ENCODE results near the gene TRAF6. TPM values are rescaled to one million over a fixed set of nuclear protein-coding genes. Genes with fewer than 3 reads are reported as not detected.
"Not testable (repeated sequence)": the region's sequence is repeated elsewhere in the genome, so short reads cannot be mapped to it uniquely, and the experiment has no call there.

The TRAF6 gene
- total and polyA plus RNA-seq, 7 experiments from 2014 or later, result 7.9 to 22.2 (median 18.2) TPM

DNA sequence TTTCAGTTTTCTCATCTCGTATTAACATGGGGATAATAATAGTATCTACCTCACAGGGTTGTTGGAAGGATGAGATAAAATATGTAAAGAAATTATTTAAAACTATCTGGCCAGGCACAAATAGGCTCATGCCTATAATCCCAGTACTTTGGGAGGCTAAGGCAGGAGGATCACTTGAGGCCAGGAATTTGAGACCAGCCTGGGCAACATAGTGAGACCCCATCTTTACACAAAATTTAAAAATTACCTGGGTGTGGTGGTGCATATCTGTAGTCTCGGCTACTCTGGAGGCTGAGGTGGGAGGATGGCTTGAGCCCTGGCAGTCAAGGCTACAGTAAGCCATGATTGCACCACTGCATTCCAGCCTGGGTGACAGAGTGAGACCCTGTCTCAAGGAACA, 990 bp upstream of the TRAF6 start:
- H3K9me3 Mint-ChIP-seq, POLR2A ChIA-PET: not testable (repeated sequence)

DNA sequence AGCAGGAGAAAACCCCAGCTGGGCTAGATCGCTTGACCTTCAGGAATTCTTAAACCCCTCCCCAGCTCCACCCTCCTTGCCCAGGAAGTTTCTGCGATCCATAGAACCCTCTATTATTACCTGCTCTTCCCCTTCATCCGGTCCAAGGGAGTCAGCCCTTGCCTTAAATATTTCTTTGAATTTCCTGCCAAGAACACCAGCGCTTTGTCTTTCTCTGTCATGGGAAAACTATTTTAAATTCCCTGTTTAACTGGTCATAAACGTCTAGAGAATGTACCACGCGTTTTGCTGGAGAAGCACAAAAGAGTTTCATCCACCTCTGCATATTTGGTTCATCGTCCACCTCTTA, 496 bp upstream of the TRAF6 start:
- intact Hi-C loops (cut with micrococcal nuclease), result loop anchor here (1.0 to 5.0 kb wide), 8 partner anchors 31 to 1593 kb away; partner anchors contain the start of genes COMMD9 (in 2 of the 2), APIP (in 1 of the 2), PDHX (in 1 of the 2) and TRIM44 (in 1 of the 2)
- Mint-ChIP-seq H3K4me1 (peaks cover 21 to 36% (median 27%) of the 10 kb centered on the region in 7 donors), H3K27me3 (peaks cover 4 to 29% (median 9%) of the 10 kb centered on the region in 5 donors), H3K36me3 (peaks cover 0 to 3% (median 0%) of the 10 kb centered on the region in 5 donors), H3K27ac (peak overlapping the region; percentile 68 to 97 (median 93)), H3K4me3 (peak overlapping the region; percentile 89 to 99 (median 97)), H3K9me3 (peaks cover 0 to 2% (median 0%) of the 10 kb centered on the region in 11 donors)
- H3K9me3 ChIP-seq (ENCODE audit: control insufficient read depth in 2 of 3, low read length in 3 of 3), result no peaks in the 10 kb centered on the region
- ATAC-seq, result no peak
- peaks cover 0 to 7% (median 0%) of the 10 kb centered on the region in 3 experiments for H3K36me3 ChIP-seq (ENCODE audit: control insufficient read depth in 2 of 3, insufficient read depth in 3 of 3, low read length in 3 of 3)
- H3K27me3 ChIP-seq (ENCODE audit: control insufficient read depth in 2 of 2, insufficient read depth in 2 of 2, low read length in 2 of 2), result no peaks in the 10 kb centered on the region
- H3K27ac ChIP-seq (ENCODE audit: low read depth, low read length), result peak overlapping the region; percentile 84
- CTCF ChIA-PET, result interaction anchor here (0.7 to 2.3 kb wide), 4 partner anchors 9 to 18 kb away, joined by 3 to 9 read pairs (median 4); no protein-coding TSS in a partner anchor
- peak overlapping the region; percentile 82 for H3K4me3 ChIP-seq (ENCODE audit: low read length)
- peaks cover 5 to 13% of the 10 kb centered on the region in 2 donors for H3K4me1 ChIP-seq (ENCODE audit: control insufficient read depth in 2 of 2, insufficient read depth in 2 of 2, low read length in 2 of 2)
- DNase-seq, result no peak
- POLR2A ChIA-PET, result interaction anchor here (0.7 kb wide), 1 partner anchor 222 kb away, joined by 6 read pairs; no protein-coding TSS in a partner anchor

More for the DNA sequence above, 990 bp upstream of the TRAF6 start:
- peaks cover 5 to 13% of the 10 kb centered on the region in 2 donors for H3K4me1 ChIP-seq (ENCODE audit: control insufficient read depth in 2 of 2, insufficient read depth in 2 of 2, low read length in 2 of 2)
- not testable (repeated sequence) for H3K9me3 ChIP-seq (ENCODE audit: control insufficient read depth in 2 of 3, low read length in 3 of 3); H3K27me3 ChIP-seq (ENCODE audit: control insufficient read depth in 2 of 2, insufficient read depth in 2 of 2, low read length in 2 of 2); H3K36me3 ChIP-seq (ENCODE audit: control insufficient read depth in 2 of 3, insufficient read depth in 3 of 3, low read length in 3 of 3); H3K27ac ChIP-seq (ENCODE audit: low read depth, low read length); H3K4me3 ChIP-seq (ENCODE audit: low read length); H3K36me3 Mint-ChIP-seq; ATAC-seq; DNase-seq
- intact Hi-C loops (cut with micrococcal nuclease), result loop anchor here (2.0 to 5.0 kb wide), 3 partner anchors 46 to 1594 kb away; partner anchors contain the start of genes APIP (in 1 of the 2), PDHX (in 1 of the 2) and TRIM44 (in 1 of the 2)
- Mint-ChIP-seq H3K4me1 (peaks cover 17 to 31% (median 24%) of the 10 kb centered on the region in 7 donors), H3K27me3 (peaks cover 4 to 33% (median 9%) of the 10 kb centered on the region in 5 donors), H3K4me3 (peak overlapping the region; percentile 89 to 99 (median 97)), H3K27ac (peak overlapping the region in 6 of 9 donors; percentile 87 to 97 (median 93))
- CTCF ChIA-PET, result interaction anchor here (0.7 to 2.3 kb wide), 2 partner anchors 9 to 18 kb away, joined by 3 to 9 read pairs; no protein-coding TSS in a partner anchor

DNA sequence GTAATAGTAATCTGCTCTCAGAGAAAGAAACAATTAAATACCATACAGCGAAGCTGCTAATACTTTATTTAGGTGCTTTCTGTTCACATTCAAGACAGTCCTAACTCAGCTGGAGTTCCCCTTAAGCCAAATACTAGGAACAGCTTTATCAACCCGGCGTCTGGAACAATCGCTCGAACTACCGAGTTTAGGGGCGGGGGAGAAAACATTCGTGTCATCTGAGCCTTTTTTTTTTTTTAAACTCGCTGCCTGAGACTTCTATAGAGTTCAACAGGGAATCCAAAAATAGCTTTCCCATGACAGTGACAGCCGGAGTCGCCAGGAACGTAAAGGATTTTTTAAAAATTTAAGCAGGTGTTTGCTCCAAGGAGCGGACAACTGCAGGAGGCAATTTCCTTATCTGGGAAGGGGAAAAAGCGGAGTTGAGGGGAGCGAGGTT, 852 bp downstream of the TRAF6 start:
- Histone ChIP-seq H3K27me3 (ENCODE audit: control insufficient read depth in 2 of 2, insufficient read depth in 2 of 2, low read length in 2 of 2) (no peaks in the 10 kb centered on the region), H3K36me3 (ENCODE audit: control insufficient read depth in 2 of 3, insufficient read depth in 3 of 3, low read length in 3 of 3) (peaks cover 0 to 7% (median 0%) of the 10 kb centered on the region in 3 experiments), H3K4me1 (ENCODE audit: control insufficient read depth in 2 of 2, insufficient read depth in 2 of 2, low read length in 2 of 2) (peaks cover 5 to 13% of the 10 kb centered on the region in 2 donors), H3K9me3 (ENCODE audit: control insufficient read depth in 2 of 3, low read length in 3 of 3) (no peaks in the 10 kb centered on the region), H3K27ac (ENCODE audit: low read depth, low read length) (peak overlapping the region; percentile 84), H3K4me3 (ENCODE audit: low read length) (peak overlapping the region; percentile 82)
- Mint-ChIP-seq H3K4me1 (peaks cover 26 to 49% (median 38%) of the 10 kb centered on the region in 7 donors), H3K9me3 (peaks cover 0 to 2% (median 0%) of the 10 kb centered on the region in 11 donors), H3K4me3 (peak overlapping the region; percentile 89 to 99 (median 97)), H3K27ac (peak overlapping the region; percentile 87 to 98 (median 94)), H3K27me3 (peaks cover 0 to 18% (median 5%) of the 10 kb centered on the region in 5 donors), H3K36me3 (peaks cover 0 to 5% (median 3%) of the 10 kb centered on the region in 5 donors)
- ChIA-PET CTCF (interaction anchor here (0.9 to 2.3 kb wide), 4 partner anchors 8 to 29 kb away, joined by 3 to 9 read pairs (median 4); no protein-coding TSS in a partner anchor), POLR2A (interaction anchor here (0.9 kb wide), 1 partner anchor 9 kb away, joined by 5 read pairs; no protein-coding TSS in a partner anchor)
- intact Hi-C loops (cut with micrococcal nuclease), result loop anchor here (1.0 to 2.0 kb wide), 2 partner anchors 16 to 17 kb away; no protein-coding TSS in a partner anchor
- DNase-seq (peak in 7 of 9 donors; percentile 8 to 58 (median 15)), ATAC-seq (no peak)

DNA sequence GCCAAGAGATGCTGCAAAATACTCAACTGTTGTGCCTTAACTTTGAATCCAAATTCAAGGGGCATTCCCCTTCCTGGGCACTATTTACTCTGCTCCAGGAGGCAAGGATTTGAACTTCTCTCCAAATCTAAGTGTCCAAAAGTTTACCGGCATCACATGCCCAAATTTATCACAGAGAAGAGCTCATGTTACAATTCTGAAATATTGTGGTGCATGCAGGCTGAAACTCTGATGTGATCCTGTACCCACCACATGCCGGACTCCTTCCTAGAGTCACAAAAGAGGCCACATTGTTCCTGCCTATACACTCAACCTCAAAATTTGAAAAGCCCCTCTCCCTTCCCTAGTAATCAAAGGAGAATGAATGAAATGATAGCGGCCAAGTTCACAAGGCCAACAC, 1.3 kb downstream of the TRAF6 start:
- intact Hi-C loops (cut with micrococcal nuclease), result loop anchor here (1.0 to 2.0 kb wide), 2 partner anchors 16 kb away; no protein-coding TSS in a partner anchor
- ATAC-seq, result no peak
- H3K4me1 Mint-ChIP-seq, result peaks cover 26 to 54% (median 41%) of the 10 kb centered on the region in 7 donors
- POLR2A ChIA-PET, result interaction anchor here (0.9 kb wide), 1 partner anchor 9 kb away, joined by 5 read pairs; no protein-coding TSS in a partner anchor
- no peaks in the 10 kb centered on the region for H3K27me3 ChIP-seq (ENCODE audit: control insufficient read depth in 2 of 2, insufficient read depth in 2 of 2, low read length in 2 of 2)
- H3K4me3 ChIP-seq (ENCODE audit: low read length), result peak overlapping the region; percentile 82
- no peak for DNase-seq
- peaks cover 5 to 13% of the 10 kb centered on the region in 2 donors for H3K4me1 ChIP-seq (ENCODE audit: control insufficient read depth in 2 of 2, insufficient read depth in 2 of 2, low read length in 2 of 2)
- no peaks in the 10 kb centered on the region for H3K9me3 ChIP-seq (ENCODE audit: control insufficient read depth in 2 of 3, low read length in 3 of 3)
- H3K27ac ChIP-seq (ENCODE audit: low read depth, low read length), result peak overlapping the region; percentile 84
- CTCF ChIA-PET, result interaction anchor here (0.9 to 2.3 kb wide), 3 partner anchors 10 to 28 kb away, joined by 3 to 9 read pairs (median 3); no protein-coding TSS in a partner anchor
- peaks cover 0 to 2% (median 0%) of the 10 kb centered on the region in 11 donors for H3K9me3 Mint-ChIP-seq
- peak overlapping the region; percentile 89 to 99 (median 97) for H3K4me3 Mint-ChIP-seq
- peak overlapping the region; percentile 87 to 98 (median 94) for H3K27ac Mint-ChIP-seq
- H3K27me3 Mint-ChIP-seq, result peaks cover 0 to 13% (median 0%) of the 10 kb centered on the region in 5 donors
- peaks cover 0 to 7% (median 3%) of the 10 kb centered on the region in 5 donors for H3K36me3 Mint-ChIP-seq
- peaks cover 0 to 7% (median 3%) of the 10 kb centered on the region in 3 experiments for H3K36me3 ChIP-seq (ENCODE audit: control insufficient read depth in 2 of 3, insufficient read depth in 3 of 3, low read length in 3 of 3)

DNA sequence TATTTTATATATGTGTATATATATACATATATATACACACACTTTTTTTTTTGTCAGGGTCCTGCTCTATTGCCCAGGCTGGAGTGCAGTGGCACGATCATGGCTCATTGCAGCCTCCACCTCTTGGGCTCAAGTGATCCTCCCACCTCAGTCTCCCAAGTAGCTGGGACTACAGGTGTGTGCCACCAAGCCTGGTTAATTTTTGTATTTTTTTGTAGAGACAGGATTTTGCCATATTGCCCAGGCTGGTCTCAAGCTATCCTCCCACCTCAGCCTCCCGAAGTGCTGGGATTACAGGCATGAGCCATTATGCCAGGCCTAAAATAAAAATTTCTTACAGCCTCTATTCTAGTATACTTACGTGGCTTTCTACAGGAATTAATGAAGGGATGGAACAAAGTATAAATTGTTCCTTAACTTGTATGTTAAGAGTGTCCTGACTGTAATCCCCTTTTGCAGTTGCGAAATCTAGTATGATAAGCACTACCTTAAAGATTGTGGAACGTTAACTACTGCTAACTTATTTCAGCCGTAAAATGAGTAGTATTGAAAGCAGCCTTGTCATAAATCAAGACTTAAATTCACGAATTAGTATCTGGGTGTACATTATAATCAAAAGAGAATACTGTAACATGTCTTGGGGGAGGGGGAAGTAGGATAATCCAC, 2.1 kb downstream of the TRAF6 start:
- DNase-seq, result no peak
- peak overlapping the region in 7 of 9 donors; percentile 9 to 98 (median 93) for H3K27ac Mint-ChIP-seq
- no peak overlapping the region for H3K4me3 ChIP-seq (ENCODE audit: low read length)
- H3K36me3 ChIP-seq (ENCODE audit: control insufficient read depth in 2 of 3, insufficient read depth in 3 of 3, low read length in 3 of 3), result peaks cover 0 to 7% (median 3%) of the 10 kb centered on the region in 3 experiments
- H3K36me3 Mint-ChIP-seq, result peaks cover 0 to 7% (median 3%) of the 10 kb centered on the region in 5 donors
- intact Hi-C loops (cut with micrococcal nuclease), result loop anchor here in 1 of 2 donors (2.0 kb wide), 1 partner anchor 15 kb away; no protein-coding TSS in a partner anchor
- POLR2A ChIA-PET, result no interaction called here
- peaks cover 26 to 58% (median 47%) of the 10 kb centered on the region in 7 donors for H3K4me1 Mint-ChIP-seq
- no peaks in the 10 kb centered on the region for H3K27me3 ChIP-seq (ENCODE audit: control insufficient read depth in 2 of 2, insufficient read depth in 2 of 2, low read length in 2 of 2)
- peaks cover 0 to 8% (median 0%) of the 10 kb centered on the region in 5 donors for H3K27me3 Mint-ChIP-seq
- peaks cover 5 to 13% of the 10 kb centered on the region in 2 donors for H3K4me1 ChIP-seq (ENCODE audit: control insufficient read depth in 2 of 2, insufficient read depth in 2 of 2, low read length in 2 of 2)
- H3K4me3 Mint-ChIP-seq, result peak overlapping the region in 9 of 10 donors; percentile 89 to 99 (median 96)
- ATAC-seq, result no peak
- H3K27ac ChIP-seq (ENCODE audit: low read depth, low read length), result no peak overlapping the region
- H3K9me3 Mint-ChIP-seq, result peaks cover 0 to 2% (median 0%) of the 10 kb centered on the region in 11 donors
- CTCF ChIA-PET, result interaction anchor here (1.1 kb wide), 1 partner anchor 9 kb away, joined by 3 read pairs; no protein-coding TSS in a partner anchor
- no peaks in the 10 kb centered on the region for H3K9me3 ChIP-seq (ENCODE audit: control insufficient read depth in 2 of 3, low read length in 3 of 3)

DNA sequence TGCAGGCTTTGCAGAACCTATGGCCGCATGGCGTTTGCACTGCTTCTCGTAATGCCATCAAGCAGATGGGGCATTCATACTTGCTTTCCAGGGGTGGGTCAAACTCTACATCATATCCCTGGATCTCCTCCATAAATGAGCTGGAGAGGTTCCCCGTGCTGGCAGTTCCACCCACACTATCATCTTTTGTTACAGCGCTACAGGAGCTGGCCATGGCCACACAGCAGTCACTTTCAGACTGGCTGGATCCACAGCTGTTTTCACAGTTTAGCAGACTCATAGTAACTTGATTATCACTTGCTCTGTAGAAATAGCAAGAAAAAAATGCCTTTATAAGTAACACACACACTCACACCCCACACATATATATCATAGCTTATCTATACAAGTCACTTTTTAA, 8.8 kb downstream of the TRAF6 start:
- ATAC-seq, result no peak
- ChIA-PET POLR2A (no interaction called here), CTCF (interaction anchor here (1.0 to 2.6 kb wide), 3 partner anchors 8 to 885 kb away, joined by 3 to 16 read pairs (median 5); partner anchors contain the start of gene TRAF6)
- no peak overlapping the region for H3K27ac ChIP-seq (ENCODE audit: low read depth, low read length)
- H3K4me3 Mint-ChIP-seq, result no peak overlapping the region
- no peaks in the 10 kb centered on the region for H3K27me3 ChIP-seq (ENCODE audit: control insufficient read depth in 2 of 2, insufficient read depth in 2 of 2, low read length in 2 of 2)
- no peaks in the 10 kb centered on the region for H3K9me3 Mint-ChIP-seq
- H3K4me1 Mint-ChIP-seq, result peaks cover 19 to 68% (median 56%) of the 10 kb centered on the region in 7 donors
- no peaks in the 10 kb centered on the region for H3K27me3 Mint-ChIP-seq
- no peak overlapping the region for H3K27ac Mint-ChIP-seq
- H3K36me3 Mint-ChIP-seq, result peaks cover 4 to 29% (median 10%) of the 10 kb centered on the region in 5 donors
- H3K4me3 ChIP-seq (ENCODE audit: low read length), result no peak overlapping the region
- peaks cover 6 to 39% (median 13%) of the 10 kb centered on the region in 3 experiments for H3K36me3 ChIP-seq (ENCODE audit: control insufficient read depth in 2 of 3, insufficient read depth in 3 of 3, low read length in 3 of 3)
- no peaks in the 10 kb centered on the region for H3K4me1 ChIP-seq (ENCODE audit: control insufficient read depth in 2 of 2, insufficient read depth in 2 of 2, low read length in 2 of 2)
- intact Hi-C loops (cut with micrococcal nuclease), result no loop called here
- DNase-seq, result no peak
- no peaks in the 10 kb centered on the region for H3K9me3 ChIP-seq (ENCODE audit: control insufficient read depth in 2 of 3, low read length in 3 of 3)

All from naive thymus-derived CD4-positive, alpha-beta T cell (primary cell).